T-helper 1 cell (primary cell): ENCODE data around the gene CYP11A1.

Source experiments
- DNase-seq, 5 donors: peaks; one replicate each; pipeline ENCODE4 v3.0.0-alpha.2; 2012 to 2020

CYP11A1 gene

GRCh38 chr15:74343797-74344127 is 23.7 kb downstream of the CYP11A1 start:
- no peak for DNase-seq

- no peak for DNase-seq
Measured at GRCh38 chr15:74343127-74343796, 24.2 kb downstream of the CYP11A1 start.

GRCh38 chr15:74340150-74340549 is 27.3 kb downstream of the CYP11A1 start:
- DNase-seq, result no peak

GRCh38 chr15:74339371-74339770 is 28.1 kb downstream of the CYP11A1 start:
- DNase-seq, result no peak

- no peak for DNase-seq
Measured at GRCh38 chr15:74338676-74339075, 28.8 kb downstream of the CYP11A1 start.

GRCh38 chr15:74337607-74338211 is 29.7 kb downstream of the CYP11A1 start:
- DNase-seq, result no peak

- no peak for DNase-seq
Measured at GRCh38 chr15:74337146-74337545, 30.3 kb downstream of the CYP11A1 start.

- no peak for DNase-seq
Measured at GRCh38 chr15:74336061-74337005, 31.1 kb downstream of the CYP11A1 start.

GRCh38 chr15:74335396-74335795 is 32.0 kb downstream of the CYP11A1 start:
- no peak for DNase-seq

- DNase-seq, result no peak
Measured at GRCh38 chr15:74334127-74334526, 33.3 kb downstream of the CYP11A1 start.

GRCh38 chr15:74333662-74334061 is 33.8 kb downstream of the CYP11A1 start:
- DNase-seq, result no peak

- DNase-seq, result no peak
Measured at GRCh38 chr15:74333093-74333492, 34.4 kb downstream of the CYP11A1 start.

GRCh38 chr15:74332611-74333010 is 34.8 kb downstream of the CYP11A1 start:
- no peak for DNase-seq

- DNase-seq, result no peak
Measured at GRCh38 chr15:74332011-74332410, 35.4 kb downstream of the CYP11A1 start.

- DNase-seq, result no peak
Measured at GRCh38 chr15:74330861-74331408, 36.5 kb downstream of the CYP11A1 start.

- DNase-seq, result no peak
Measured at GRCh38 chr15:74328331-74329056, 39.0 kb downstream of the CYP11A1 start.

- no peak for DNase-seq
Measured at GRCh38 chr15:74327756-74328155, 39.7 kb downstream of the CYP11A1 start.

- DNase-seq, result no peak
Measured at GRCh38 chr15:74326746-74327145, 40.7 kb downstream of the CYP11A1 start.

GRCh38 chr15:74324714-74325113 is 42.7 kb downstream of the CYP11A1 start:
- no peak for DNase-seq

- peak in 4 of 5 donors; percentile 29 to 51 (median 36) for DNase-seq
Measured at GRCh38 chr15:74322558-74323180, 44.8 kb downstream of the CYP11A1 start.

GRCh38 chr15:74320352-74321247 is 46.8 kb downstream of the CYP11A1 start:
- no peak for DNase-seq
